Measurements from ENCODE around the gene RAD51.
"Not testable (repeated sequence)": the region's sequence is repeated elsewhere in the genome, so short reads cannot be mapped to it uniquely, and the experiment has no call there.

Gene RAD51

DNA sequence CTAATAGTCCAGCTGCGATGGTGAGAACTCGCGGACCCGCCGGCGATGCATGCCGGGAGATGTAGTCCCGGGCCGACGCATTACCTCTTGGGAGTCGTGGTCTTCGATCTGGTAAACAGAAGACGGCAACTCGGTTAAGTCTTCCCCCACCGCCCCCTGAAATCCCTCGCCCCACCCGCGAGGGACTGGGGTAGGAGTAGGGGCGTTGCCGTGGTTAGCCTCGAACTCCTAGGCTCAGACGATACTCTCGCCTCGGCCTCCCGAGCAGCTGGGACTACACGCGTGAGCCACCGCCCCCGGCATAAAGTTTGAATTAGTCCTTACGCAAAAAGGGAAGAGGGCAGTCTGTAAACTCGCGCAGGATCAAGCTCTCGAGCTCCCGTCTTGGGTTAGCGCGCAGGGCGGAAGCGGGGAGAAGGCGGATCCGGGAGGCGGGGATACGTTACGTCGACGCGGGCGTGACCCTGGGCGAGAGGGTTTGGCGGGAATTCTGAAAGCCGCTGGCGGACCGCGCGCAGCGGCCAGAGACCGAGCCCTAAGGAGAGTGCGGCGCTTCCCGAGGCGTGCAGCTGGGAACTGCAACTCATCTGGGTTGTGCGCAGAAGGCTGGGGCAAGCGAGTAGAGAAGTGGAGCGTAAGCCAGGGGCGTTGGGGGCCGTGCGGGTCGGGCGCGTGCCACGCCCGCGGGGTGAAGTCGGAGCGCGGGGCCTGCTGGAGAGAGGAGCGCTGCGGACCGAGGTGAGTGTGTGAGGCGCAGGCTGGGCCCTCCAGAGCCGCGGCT lies at the start of gene RAD51:
RAD51 (plus strand) TSS at position 487 of the 781 bp plus-strand sequence. CDS start 3,585 bp downstream, outside the sequence.
- DNase-seq, result peak; percentile 99

DNA sequence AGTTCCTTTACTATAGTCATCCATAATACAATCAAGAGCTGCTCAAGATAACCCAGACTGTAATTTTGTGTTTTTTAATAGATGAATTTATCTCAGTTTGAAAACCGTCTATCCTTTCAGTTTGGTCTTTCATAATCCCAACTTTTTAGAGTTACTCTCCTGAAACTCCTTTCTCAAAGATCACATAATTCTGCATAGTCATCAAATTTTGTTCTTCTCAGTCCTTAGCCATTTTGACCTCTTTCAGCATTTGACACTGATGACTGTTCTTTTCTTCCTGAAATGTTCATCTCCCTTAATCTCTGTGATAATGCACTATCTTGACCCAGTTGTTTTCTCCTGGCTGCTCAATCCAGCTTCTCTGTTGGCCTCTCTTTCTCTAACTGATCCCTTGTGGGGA lies 47.5 kb upstream of the RAD51 start:
- no peak for DNase-seq

DNA sequence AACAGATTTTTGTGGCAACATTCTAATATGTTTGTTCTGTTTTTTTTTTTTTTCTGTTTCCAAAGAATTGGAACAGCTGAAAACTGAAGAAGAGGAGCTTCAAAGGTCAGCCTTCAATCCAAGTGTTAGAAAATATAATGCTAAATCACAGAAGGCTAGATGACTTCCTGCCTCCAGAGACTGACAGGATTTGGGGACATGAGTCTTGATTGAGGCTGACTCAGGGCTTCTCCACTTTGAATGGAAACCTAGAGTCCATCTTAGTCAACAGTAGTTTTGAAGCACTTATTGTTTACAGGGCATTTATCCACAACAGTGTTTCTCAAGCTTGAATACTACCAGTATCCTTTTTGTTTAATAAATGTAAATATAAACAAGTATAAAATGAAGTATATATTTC lies 44.5 kb upstream of the RAD51 start:
- no peak for DNase-seq

DNA sequence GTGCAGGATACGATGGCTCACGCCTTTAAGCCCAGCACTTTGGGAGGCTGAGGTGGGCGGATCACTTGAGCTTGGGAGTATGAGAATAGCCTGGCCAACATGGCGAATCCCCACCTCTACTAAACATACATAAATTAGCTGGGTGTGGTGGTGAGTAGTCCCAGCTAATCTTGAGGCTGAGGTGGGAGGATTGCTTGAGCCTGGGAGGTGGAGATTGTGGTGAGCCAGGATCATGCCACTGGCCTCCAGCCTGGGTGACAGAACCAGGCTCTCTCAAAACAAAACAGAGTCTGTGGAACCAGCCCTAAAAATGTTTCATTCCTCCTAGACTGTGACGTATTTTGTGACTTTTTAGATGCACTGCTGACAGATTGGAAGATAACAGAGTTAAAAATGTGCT lies 34.3 kb upstream of the RAD51 start:
- DNase-seq, result no peak

DNA sequence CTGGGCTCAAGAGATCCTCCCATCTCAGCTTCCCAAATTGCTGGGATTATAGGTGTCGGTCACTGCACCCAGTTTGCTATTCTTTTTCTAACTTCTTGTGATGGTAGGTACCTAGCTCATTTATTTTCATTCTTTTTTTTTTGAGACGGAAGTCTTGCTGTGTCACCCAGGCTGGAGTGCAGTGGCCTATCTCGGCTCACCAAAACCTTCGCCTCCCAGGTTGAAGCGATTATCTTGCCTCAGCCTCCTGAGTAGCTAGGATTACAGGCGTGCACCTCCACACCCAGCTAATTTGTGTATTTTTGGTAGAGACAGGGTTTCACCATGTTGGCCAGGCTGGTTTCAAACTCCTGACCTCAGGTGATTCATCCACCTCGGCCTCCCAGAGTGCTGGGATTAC lies 30.1 kb upstream of the RAD51 start:
- no peak for DNase-seq

DNA sequence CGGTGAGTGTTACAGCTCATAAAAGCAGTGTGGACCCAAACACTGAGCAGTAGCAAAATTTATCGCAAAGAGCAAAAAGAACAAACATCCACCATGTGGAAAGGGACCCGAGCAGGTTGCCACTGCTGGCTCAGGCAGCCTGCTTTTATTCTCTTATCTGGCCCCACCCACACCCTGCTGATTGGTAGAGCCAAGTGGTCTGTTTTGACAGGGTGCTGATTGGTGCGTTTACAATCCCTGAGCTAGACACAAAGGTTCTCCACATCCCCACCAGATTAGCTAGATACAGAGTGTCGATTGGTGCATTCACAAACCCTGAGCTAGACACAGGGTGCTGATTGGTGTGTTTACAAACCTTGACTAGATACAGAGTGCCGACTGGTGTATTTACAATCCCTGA lies 18.7 kb upstream of the RAD51 start:
- DNase-seq, result not testable (repeated sequence)

DNA sequence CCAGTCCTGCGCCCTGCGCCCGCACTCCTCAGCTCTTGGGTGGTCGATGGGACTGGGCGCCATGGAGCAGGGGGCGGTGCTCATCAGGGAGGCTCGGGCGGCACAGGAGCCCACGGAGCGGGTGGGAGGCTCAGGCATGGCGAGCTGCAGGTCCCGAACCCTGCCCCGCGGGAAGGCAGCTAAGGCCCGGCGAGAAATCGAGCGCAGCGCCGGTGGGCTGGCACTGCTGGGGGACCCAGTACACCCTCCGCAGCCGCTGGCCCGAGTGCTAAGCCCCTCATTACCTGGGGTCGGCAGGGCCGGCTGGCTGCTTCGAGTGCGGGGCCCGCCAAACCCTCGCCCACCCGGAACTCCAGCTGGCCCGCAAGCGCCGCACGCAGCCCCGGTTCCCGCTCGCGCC lies 18.1 kb upstream of the RAD51 start:
- not testable (repeated sequence) for DNase-seq

DNA sequence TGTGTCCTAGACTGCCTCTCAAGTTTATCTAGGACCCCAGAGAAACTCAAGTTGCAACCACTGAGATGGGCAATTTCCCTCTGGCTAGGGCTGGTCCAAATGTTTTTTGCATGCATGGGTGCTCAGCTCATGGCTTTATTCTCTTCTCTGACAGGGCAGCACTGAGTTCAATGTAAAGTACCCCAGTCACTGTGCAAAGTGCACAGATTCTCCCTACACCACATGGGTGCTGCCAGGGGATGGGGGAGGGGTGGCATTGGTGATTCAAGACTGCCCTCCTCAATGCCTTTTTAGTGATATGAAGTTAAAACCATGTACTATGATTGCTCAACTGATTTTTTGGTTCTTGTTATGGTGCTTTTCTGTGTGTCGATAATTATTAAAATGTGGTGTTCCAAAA lies 14.8 kb upstream of the RAD51 start:
- peak in 1 of 3 donors; percentile 9 for DNase-seq

DNA sequence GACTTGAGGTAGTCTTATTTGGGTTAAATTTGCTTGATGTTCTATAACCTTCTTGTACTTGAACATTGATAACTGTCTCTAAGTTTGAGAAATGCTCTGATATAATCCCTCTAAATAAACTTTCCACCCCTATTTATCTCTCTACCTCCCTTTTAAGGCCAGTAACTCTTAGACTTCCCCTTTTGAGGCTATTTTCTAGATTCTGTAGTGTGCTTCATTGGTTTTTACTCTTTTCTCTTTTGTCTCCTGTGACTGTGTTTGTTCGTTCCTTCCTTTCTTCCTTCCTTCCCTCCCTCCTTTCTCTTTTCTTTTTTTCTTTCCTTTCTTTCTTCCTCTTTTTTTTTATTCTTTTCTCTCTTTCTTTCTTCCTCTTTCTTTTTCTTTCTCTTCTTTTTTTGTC lies 14.0 kb upstream of the RAD51 start:
- peak in 2 of 3 donors; percentile 14 to 16 for DNase-seq

DNA sequence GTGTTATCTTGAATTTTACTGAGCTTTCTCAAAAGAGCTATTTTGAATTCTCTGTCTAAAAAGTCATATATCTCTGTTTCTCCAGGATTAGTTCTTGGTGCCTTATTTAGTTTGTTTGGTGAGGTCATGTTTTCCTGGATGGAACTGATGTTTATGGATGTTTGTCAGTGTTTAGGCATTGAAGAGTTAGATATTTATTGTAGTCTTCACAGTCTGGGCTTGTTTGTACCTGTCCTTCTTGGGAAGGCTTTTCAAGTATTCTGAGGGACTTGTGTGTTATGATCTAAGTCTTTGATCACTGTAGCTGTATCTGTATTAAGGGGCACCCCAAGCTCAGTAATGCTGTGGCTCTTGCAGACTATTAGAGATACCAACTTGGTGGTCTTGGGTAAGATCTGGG lies 10.6 kb upstream of the RAD51 start:
- no peak for DNase-seq

DNA sequence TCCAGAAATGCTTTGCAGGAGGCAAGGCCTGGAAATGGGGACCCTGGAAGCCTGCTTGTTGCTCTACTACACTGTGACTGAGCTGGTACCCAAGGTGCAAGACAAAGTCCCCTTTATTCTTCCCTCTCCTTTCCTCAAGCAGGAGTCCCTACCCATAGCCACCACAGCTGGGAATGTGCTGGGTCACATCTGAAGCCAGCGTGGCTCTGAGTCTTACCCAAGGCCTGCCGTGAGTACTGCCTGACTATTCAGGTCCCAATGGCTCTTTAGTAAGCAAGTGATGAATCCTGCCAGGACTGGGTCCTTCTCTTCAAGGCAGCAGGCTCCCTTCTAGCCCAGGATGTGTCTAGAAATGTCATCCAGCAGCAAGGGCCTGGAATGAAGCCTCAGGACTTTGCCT lies 9.6 kb upstream of the RAD51 start:
- peak in 1 of 3 donors; percentile 12 for DNase-seq

DNA sequence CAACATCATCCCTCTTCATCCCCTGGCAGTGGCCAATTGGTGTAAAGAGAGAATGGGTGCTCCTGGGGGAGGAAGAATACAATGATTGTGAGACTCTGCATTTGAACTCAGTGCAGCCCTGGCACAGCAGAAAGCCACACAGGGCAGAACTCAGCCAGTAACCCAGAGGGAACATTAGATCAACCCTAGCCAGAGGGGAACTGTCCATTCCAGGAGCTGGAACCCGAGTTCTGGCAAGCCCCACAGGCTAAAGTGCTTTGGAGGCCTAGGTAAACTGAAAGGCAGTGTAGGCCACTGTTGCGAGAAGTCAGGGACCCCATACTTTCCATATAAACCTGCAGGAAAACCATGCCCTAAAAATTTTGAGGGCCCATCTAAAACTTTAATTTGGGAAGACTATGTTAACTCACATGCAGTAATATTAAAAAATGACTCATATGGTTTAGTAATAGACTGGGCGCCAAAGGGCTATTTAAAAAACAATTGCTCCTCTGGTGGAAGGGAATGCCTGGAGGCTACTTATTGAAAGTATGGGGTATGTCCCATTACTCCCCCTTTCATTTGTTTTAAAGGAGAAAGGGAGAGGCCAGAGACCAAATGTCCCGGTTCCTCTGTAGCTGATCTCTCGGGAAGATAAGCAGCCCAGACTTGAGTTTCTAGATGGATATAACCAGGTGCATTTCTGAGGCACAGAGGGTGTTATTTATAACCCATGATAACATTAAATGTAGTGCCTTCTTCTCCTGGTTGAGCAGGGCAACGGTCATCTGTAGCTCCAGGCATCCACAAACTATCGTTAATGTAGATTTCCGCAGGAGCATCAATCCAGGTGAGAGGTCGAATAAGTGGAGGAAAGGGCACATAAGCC lies 5.8 kb upstream of the RAD51 start:
- no peak for DNase-seq

DNA sequence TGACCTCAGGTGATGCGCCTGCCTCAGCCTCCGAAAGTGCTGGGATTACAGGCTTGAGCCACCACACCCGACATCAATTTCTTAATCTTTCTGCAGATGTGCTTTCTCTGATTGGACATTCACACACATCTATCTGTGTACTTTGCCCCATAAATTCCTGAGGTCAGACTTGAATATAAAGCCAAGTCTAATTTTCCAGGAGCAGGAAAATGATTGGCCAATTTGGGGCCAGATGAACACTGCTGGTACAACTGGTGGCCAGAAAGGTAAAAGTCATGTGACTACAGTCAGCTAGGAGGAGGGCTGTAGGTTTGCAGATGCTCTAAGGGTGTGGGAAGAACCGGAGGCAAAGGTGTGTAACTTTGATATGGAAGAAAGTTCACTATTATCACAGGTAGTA lies 3.2 kb upstream of the RAD51 start:
- DNase-seq, result peak in 1 of 3 donors; percentile 16

DNA sequence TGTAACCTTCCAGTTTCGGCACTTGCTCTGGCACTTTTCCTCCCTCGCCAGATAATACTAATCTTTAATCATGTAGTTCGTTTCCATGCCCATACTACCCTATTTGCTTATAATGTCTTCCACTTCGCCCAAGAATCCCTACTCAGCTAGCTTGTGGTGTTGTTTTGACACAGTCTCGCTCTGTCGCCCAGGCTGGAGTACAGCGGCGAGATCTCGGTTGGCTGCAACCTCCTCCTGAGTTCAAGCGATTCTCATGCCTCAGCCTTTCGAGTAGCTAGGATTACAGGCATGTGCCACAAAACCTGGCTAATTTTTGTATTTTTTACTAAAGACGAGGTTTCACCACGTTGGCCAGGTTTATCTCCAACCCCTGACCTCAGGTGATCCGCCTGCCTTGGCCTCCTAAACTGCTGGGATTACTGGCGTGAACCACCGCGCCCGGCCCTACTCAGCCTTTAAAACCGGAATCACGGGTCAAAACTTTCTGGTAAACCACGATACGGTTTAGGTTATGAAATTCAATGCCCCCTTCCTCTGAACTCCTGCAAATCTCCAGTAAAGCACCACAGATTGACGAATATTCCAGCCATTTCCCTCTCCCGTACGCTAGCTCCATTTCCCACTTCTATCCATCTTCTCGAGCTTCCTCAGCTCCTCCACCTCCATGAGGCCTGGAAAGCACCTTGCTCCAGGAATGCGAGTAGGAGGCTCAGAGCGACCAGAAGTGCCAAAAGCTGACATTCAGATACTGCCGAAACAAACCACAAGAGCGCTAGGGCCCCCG lies 878 bp upstream of the RAD51 start:
- DNase-seq, result peak in 1 of 3 donors; percentile 5

DNA sequence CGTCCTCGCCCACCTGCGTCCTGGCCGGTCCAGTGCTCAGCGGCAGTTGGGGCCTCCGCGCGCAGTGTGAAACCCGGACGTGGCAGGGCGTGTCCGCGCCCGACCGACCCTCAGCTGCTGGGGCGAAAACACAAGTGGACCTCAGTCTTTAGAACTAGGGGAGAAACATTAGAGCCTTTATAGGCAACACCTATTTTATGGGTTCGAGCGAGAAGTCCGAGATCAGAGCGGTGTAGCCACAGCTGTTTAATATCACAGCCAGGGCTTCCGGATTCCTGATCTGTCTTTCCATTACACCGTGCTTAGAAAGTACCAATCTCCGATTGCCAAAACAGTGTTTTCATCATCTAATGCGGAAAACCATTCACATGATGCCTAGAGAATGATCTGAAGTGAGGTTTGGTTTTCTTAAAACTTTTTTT lies 506 bp downstream of the RAD51 start:
- DNase-seq, result peak in 2 of 3 donors; percentile 19 to 48

DNA sequence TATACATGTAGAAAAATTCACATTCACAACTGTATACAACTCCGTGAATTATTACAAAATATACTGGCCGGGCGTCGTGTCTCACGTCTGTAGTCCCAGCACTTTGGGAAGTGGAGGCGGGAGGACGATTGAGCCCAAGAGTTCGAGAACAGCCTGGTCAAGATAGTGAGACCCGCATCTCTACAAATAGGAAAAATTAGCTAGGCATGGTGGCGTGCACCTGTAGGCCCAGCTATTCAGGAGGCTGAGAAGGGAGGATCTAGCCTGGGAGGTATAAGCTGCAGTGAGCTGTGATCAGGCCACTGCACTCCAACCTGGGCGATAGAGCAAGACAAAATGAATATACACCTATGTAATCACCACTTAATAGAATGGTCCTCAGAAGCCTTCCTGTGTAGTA lies 1.3 kb downstream of the RAD51 start:
- DNase-seq, result no peak

DNA sequence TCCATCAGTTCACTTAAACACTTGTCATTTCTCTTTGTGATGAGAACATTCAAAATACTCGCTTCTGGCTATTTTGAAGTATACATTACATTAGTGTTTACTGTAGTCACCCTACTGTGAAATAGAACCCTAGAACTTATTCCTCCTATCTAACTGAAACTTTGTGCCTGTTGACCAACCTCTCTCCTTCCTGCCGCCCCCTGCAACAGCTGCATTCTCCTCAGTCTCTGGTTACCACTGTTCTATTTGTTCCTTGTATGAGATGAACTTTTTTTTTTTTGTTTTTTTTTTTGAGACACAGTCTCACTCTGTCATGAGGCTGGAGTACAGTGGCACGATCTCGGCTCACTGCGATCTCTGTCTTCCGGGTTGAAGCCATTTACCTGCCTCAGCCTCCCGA lies 2.9 kb downstream of the RAD51 start:
- DNase-seq, result peak in 1 of 3 donors; percentile 13

DNA sequence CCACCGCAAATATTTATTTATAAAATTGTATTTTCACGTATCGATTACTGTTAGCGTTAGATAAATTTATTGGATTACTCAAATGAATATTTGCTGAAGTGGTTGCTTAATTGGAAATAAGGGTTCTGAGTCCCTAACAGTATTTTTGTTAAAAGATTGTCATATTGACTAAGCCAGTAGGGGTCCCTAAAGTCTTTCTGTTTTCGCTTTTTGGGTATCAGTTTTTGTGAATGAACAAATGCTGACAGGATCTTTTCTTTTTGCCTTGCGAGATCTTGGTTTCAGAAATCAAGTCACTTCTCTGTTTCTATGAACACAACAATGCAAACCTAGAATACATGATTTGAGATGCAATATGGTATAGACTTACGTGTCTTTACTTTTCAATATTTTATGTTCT lies 7.1 kb downstream of the RAD51 start:
- DNase-seq, result peak; percentile 36 to 58 (median 56)

DNA sequence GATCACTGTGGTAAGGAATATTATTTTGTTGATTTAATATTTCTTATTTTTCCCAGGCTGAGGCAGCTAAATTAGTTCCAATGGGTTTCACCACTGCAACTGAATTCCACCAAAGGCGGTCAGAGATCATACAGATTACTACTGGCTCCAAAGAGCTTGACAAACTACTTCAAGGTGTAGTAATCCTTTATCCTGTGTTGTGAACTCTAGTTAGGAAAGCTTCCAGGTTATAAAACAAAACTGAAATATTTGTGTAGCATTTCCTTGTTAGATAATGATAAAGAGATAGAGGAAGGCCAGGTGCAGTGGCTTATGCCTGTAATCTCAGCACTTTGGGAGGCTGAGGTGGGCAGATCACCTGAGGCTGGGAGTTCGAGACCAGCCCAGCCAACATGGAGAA lies 11.1 kb downstream of the RAD51 start:
- no peak for DNase-seq

DNA sequence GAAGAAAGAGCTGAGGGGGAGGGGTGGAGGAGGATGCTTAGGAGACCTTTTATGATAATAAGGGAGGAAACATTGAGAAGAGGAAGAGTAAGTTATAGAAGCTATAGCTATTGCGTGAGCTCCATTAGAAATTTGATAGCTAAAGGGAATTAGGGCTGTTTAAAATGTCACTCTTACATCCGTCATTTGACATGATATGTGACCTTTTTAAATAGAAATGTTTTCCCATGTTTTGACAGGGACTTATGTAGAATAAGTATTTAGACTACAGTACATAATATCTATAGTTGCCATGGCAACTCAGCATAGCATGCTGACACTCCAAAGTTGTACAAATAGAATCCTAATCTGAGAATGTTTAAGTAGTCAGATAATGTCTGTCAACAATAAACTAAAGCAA lies 19.2 kb downstream of the RAD51 start:
- DNase-seq, result no peak

DNA sequence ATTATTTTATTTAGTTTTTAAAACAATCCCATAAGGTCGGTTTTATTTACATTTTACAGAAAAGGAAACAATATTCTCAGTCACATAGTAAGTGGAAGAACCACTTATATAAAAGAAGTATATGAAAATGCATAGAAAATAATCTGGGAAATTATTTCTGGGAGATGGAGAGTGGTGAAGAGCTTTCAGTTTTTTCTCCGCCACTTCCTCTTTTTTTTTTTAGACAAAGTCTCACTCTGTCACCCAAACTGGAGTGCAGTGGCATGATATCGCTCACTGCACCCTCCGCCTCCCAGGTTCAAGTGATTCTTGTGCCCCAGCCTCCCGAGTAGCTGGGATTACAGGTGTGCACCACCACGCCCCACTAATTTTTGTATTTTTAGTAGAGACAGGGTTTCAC lies 21.2 kb downstream of the RAD51 start:
- DNase-seq, result peak in 1 of 3 donors; percentile 14

DNA sequence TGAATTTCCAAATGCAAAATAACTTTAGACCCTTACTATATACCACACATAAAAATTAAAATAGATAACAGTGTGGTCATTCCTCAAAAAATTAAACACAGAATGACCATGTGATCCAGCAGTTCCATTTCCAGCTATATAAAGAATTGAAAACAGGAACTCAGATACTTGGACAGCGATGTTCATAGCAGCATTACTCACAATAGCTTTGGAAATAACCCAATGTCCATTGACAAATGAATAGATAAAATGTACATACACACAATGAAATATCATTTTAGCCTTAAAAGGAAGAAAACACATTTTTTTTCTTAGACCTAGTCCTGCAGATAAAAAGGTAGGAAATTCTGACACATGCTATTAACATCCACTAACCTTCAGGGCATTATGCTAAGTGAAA lies 26.7 kb downstream of the RAD51 start:
- DNase-seq, result peak; percentile 37 to 81 (median 79)

DNA sequence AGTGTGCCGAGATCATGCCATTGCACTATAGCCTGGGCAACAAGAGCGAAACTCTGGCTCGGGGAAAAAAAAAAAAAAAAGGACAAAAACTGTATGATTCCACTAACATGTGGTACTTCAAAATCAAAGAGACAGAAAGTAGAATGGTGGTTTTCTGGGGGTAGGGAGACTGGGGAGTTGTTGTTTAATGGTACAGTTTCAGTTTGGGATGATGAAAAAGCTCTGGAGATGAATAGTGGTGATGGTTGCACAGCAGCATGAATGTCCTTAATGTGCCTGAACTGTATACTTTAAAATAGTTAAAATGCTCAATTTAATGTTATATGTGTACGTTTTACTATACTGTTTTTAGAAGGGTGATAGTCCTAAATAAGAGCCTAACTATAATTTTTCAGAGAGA lies 27.4 kb downstream of the RAD51 start:
- DNase-seq, result no peak

All from suppressor macrophage treated with lipopolysaccharide for 1 hour (primary cell).